ENCODE results near the gene GRM2.

GRCh38 chr3:51709675-51710074 is 2.8 kb downstream of the GRM2 start:
- TF ChIP-seq POLR2A (IDR thresholded peaks at IDR 0.05; ENCODE audit: low read depth, low read length): no peak
- no peak for TF ChIP-seq TAF1 (IDR thresholded peaks at IDR 0.05; ENCODE audit: borderline replicate concordance, low read depth, low read length)
- TF ChIP-seq POLR2AphosphoS5 (IDR thresholded peaks at IDR 0.05; ENCODE audit: low read depth, low read length): no peak

Measured in GM12892 (cell line).